Measurements from ENCODE around the gene KCNT2.

DNA sequence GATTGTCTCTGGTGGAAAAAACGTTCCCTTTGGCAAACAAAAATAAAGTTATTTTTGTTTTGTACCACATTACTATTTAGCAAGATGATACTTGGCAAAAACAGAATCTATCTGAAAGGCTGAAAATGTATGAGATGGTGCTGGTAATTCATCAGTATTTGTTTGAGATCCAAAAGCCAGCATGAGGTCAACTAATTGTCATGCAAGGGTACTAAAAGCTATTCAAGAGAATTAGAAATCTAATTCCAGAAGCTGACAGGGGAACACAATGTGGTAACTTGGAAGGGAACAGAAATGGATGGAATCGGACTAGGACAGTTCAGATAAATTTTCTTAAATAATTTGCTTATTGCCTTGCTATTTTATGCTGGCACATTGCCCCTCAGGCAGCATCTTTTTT is 263.8 kb downstream of the KCNT2 start:
- TF ChIP-seq, protein P1, sequence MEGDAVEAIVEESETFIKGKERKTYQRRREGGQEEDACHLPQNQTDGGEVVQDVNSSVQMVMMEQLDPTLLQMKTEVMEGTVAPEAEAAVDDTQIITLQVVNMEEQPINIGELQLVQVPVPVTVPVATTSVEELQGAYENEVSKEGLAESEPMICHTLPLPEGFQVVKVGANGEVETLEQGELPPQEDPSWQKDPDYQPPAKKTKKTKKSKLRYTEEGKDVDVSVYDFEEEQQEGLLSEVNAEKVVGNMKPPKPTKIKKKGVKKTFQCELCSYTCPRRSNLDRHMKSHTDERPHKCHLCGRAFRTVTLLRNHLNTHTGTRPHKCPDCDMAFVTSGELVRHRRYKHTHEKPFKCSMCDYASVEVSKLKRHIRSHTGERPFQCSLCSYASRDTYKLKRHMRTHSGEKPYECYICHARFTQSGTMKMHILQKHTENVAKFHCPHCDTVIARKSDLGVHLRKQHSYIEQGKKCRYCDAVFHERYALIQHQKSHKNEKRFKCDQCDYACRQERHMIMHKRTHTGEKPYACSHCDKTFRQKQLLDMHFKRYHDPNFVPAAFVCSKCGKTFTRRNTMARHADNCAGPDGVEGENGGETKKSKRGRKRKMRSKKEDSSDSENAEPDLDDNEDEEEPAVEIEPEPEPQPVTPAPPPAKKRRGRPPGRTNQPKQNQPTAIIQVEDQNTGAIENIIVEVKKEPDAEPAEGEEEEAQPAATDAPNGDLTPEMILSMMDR (IDR thresholded peaks at IDR 0.05), result no peak
- TF ChIP-seq POLR2A (IDR thresholded peaks at IDR 0.05), result no peak
